GM12878 (cell line): ENCODE measurements around the gene CYB5RL. TPM values are rescaled to one million over a fixed set of nuclear protein-coding genes. Genes with fewer than 3 reads are reported as not detected.

Source experiments
- ATAC-seq: fragments of 200-7000 bp; cut with Tn5 transposase; 3 replicates; pipeline ENCODE4 v1.9.1; 2020; ENCODE audit warnings: mild to moderate bottlenecking, moderate library complexity
- BruUV-seq: library from RNA; stranded (reverse); fragments of 400-500 nt; replicated peaks from 2 replicates; lab custom pipeline; 2021; lab: Mats Ljungman, UMichigan
- CTCF ChIA-PET: fragments of 300-600 bp; sonication (Branson Sonifier 250); formaldehyde crosslinking; extraction: SDS; loops from one replicate; lab custom pipeline; 2021; ENCODE audit warnings: inconsistent platforms; lab: Yijun Ruan, JAX
- POLR2A ChIA-PET: fragments of 350-600 bp; formaldehyde crosslinking; extraction: SDS; loops from one replicate; lab custom pipeline; 2021; ENCODE audit warnings: inconsistent platforms; lab: Charles Lee
- RAD21 ChIA-PET: fragments of 300-600 bp; sonication (Branson Sonifier 250); formaldehyde crosslinking; loops from one replicate; lab custom pipeline; 2023; ENCODE audit warnings: antibody characterized with exemption; ENCODE audit not compliant: unreplicated experiment; lab: Charles Lee
- SMC1A ChIA-PET: fragments of 300-600 bp; sonication (Branson Sonifier 250); formaldehyde crosslinking; loops from one replicate; lab custom pipeline; 2023; ENCODE audit not compliant: unreplicated experiment, uncharacterized antibody; lab: Charles Lee
- DNase-seq: peaks from one replicate; pipeline ENCODE4 v3.0.0-alpha.2; 2011; ENCODE audit warnings: low read depth, low spot score
- FAIRE-seq: peaks from 3 replicates; lab custom pipeline; 2011; peaks lifted over from hg19 to GRCh38; lab: Jason Lieb, UNC
- H2AFZ ChIP-seq: 2 replicates; pipeline ENCODE4 v1.6.0; 2011; ENCODE audit warnings: low read depth, low read length, control low read depth; ENCODE audit not compliant: control insufficient read depth
- H3K27ac ChIP-seq: 2 replicates; pipeline ENCODE4 v1.5.1; 2011; ENCODE audit warnings: control low read depth; ENCODE audit not compliant: control insufficient read depth, insufficient read depth
- H3K27me3 ChIP-seq, 2 experiments: replicated peaks in 1 of 2; 2 replicates each; pipeline versions ENCODE4 v1.6.0 to v1.6.1; 2011; ENCODE audit warnings: low read length in 1 of 2; ENCODE audit not compliant: control insufficient read depth in 2 of 2, insufficient read depth in 2 of 2
- H3K36me3 ChIP-seq, 2 experiments: 2 replicates each; pipeline ENCODE4 v1.5.1; 2011; ENCODE audit warnings: low read length in 1 of 2; ENCODE audit not compliant: control insufficient read depth in 2 of 2, insufficient read depth in 2 of 2
- H3K4me1 ChIP-seq: 2 replicates; pipeline ENCODE4 v1.6.1; 2011; ENCODE audit warnings: mild to moderate bottlenecking, low read length, moderate library complexity, mixed read lengths; ENCODE audit not compliant: control insufficient read depth, insufficient read depth
- H3K4me2 ChIP-seq: 2 replicates; pipeline ENCODE4 v1.6.0; 2011; ENCODE audit warnings: control low read depth; ENCODE audit not compliant: control insufficient read depth, insufficient read depth
- H3K4me3 ChIP-seq: fragments of 200-600 bp; sonication (generic); 2 replicates; pipeline ENCODE4 v1.5.1; 2016
- H3K79me2 ChIP-seq: 2 replicates; pipeline ENCODE4 v1.6.0; 2011; ENCODE audit warnings: low read length; ENCODE audit not compliant: control insufficient read depth, insufficient read depth
- H3K9ac ChIP-seq: 2 replicates; pipeline ENCODE4 v1.8.0; 2011; ENCODE audit warnings: low read length, control low read depth, mixed read lengths; ENCODE audit not compliant: control insufficient read depth, insufficient read depth
- H3K9me3 ChIP-seq: replicated peaks from 3 replicates; pipeline ENCODE4 v1.5.1; 2011; ENCODE audit warnings: mild to moderate bottlenecking, low read length; ENCODE audit not compliant: control insufficient read depth, insufficient read depth
- H4K20me1 ChIP-seq: 2 replicates; pipeline ENCODE4 v1.6.0; 2011; ENCODE audit not compliant: control insufficient read depth, insufficient read depth
- BHLHE40 ChIP-seq, 2 experiments: fragments of 450-650 bp in 1 of 2; IDR thresholded peaks; 2 replicates each; pipeline ENCODE4 v1.6.1; 2011 to 2017; ENCODE audit warnings: low read depth in 2 of 2, borderline replicate concordance in 1 of 2, improper control_type of control experiment in 1 of 2, low read length in 1 of 2, mild to moderate bottlenecking in 1 of 2
- BMI1 ChIP-seq: fragments of 450-650 bp; IDR thresholded peaks from 2 replicates; pipeline ENCODE4 v1.6.1; 2016; ENCODE audit warnings: mild to moderate bottlenecking, moderate library complexity, borderline replicate concordance
- BRCA1 ChIP-seq: IDR thresholded peaks from 2 replicates; pipeline ENCODE4 v1.6.1; 2011; ENCODE audit warnings: low read depth, low read length, improper control_type of control experiment
- ESRRA ChIP-seq: IDR thresholded peaks from 2 replicates; pipeline ENCODE4 v1.6.1; 2012; ENCODE audit warnings: mild to moderate bottlenecking, low read length, improper control_type of control experiment
- FOXM1 ChIP-seq: IDR thresholded peaks from 2 replicates; pipeline ENCODE4 v1.6.1; 2012; ENCODE audit warnings: low read depth, mild to moderate bottlenecking, inconsistent platforms, low read length, moderate library complexity
- LARP7 ChIP-seq: fragments of 450-650 bp; IDR thresholded peaks from 2 replicates; pipeline ENCODE4 v1.6.1; 2017; ENCODE audit warnings: mild to moderate bottlenecking
- NFIC ChIP-seq: IDR thresholded peaks from 2 replicates; pipeline ENCODE4 v1.6.1; 2012; ENCODE audit warnings: low read depth, mild to moderate bottlenecking, inconsistent platforms, low read length, moderate library complexity
- NFYA ChIP-seq: IDR thresholded peaks from 2 replicates; pipeline ENCODE4 v1.6.1; 2011; ENCODE audit warnings: low read depth, mild to moderate bottlenecking, low read length, improper control_type of control experiment, borderline replicate concordance
- NR2C1 ChIP-seq: fragments of 450-650 bp; IDR thresholded peaks from 2 replicates; pipeline ENCODE4 v1.6.1; 2017; ENCODE audit warnings: antibody characterized with exemption, mild to moderate bottlenecking, moderate library complexity
- REST ChIP-seq: IDR thresholded peaks from 2 replicates; pipeline ENCODE4 v1.6.1; 2012; ENCODE audit warnings: mild to moderate bottlenecking, low read depth, low read length
- SMARCA5 ChIP-seq: fragments of 450-650 bp; IDR thresholded peaks from 2 replicates; pipeline ENCODE4 v1.6.1; 2017; ENCODE audit warnings: mild to moderate bottlenecking
- TCF12 ChIP-seq: IDR thresholded peaks from 2 replicates; pipeline ENCODE4 v1.6.1; 2011; ENCODE audit warnings: low read depth, mild to moderate bottlenecking, low read length
- WGBS: methylation state at CpG from one replicate; pipeline ENCODE4 v1.1.6; 2016; ENCODE audit warnings: low lambda C conversion rate; ENCODE audit not compliant: insufficient replicate concordance, insufficient coverage; ENCODE audit errors: missing lambda C conversion rate; 5-methylcytosine and 5-hydroxymethylcytosine counted together
- in situ Hi-C: fragments of 300-500 bp; cut with MboI; formaldehyde crosslinking; loops from 9 replicates; pipeline ENCODE4 v1.14.3; 2018; ENCODE audit warnings: mixed read lengths
- intact Hi-C: fragments of 100-400 bp; cut with micrococcal nuclease; formaldehyde crosslinking; loops from one replicate; pipeline ENCODE4 v1.14.2; 2022; ENCODE audit not compliant: unreplicated experiment
- polyA plus RNA-seq, 11 experiments: library from polyadenylated mRNA; depleted of rRNA in 4 of 11; unstranded in 6 of 11; stranded (reverse) in 5 of 11; fragments of >200 nt; fragmentation: Nextera tagmentation in 4 of 11; fragmentation: Illumina TruSeq in 1 of 11; extraction: Ambion mirVana in 4 of 11; extraction: Trizol in 1 of 11; gene quantifications; 1 replicate in 1 of 11; 2 replicates in 10 of 11; pipeline versions ENCODE4 v1.2.1 to v1.2.3, GENCODE V29; 2011 to 2016; ENCODE audit warnings: inconsistent platforms in 2 of 11, missing spikeins in 2 of 11, low read depth in 1 of 11
- total RNA-seq, 4 experiments: library from RNA; depleted of rRNA in 3 of 4; stranded (reverse); fragments of >200 nt in 3 of 4; fragmentation: Illumina TruSeq in 1 of 4; extraction: Trizol in 1 of 4; gene quantifications; 2 replicates each; pipeline versions ENCODE4 v1.2.1 to v1.2.3, GENCODE V29; 2013 to 2021

CYB5RL gene
- total and polyA plus RNA-seq, 10 of the 15 experiments (the other 5 are each of a cell fraction or from before 2014, with no cell fraction given): 3.1 to 8.7 (median 7.2) TPM

- no peak for TF ChIP-seq BMI1
- TF ChIP-seq REST: no peak
- TF ChIP-seq NFIC: no peak
- no peak for TF ChIP-seq FOXM1
- no peak for TF ChIP-seq BHLHE40 (IDR thresholded peaks at IDR 0.05; ENCODE audit: borderline replicate concordance in 1 of 2, low read depth in 2 of 2, low read length in 1 of 2)
- TF ChIP-seq NR2C1: no peak
- TF ChIP-seq ESRRA: no peak
Measured at GRCh38 chr1:54157401-54157800, 42.4 kb downstream of the CYB5RL start (continued).

- WGBS: 37% methylated on average over 7 of the region's 7 CpGs
- no peak for FAIRE-seq
- H3K79me2 ChIP-seq: no peaks in the 10 kb centered on the region
- H3K4me1 ChIP-seq: no peaks in the 10 kb centered on the region
- no peak overlapping the region for H3K4me2 ChIP-seq
- no peak overlapping the region for H3K27ac ChIP-seq
- ChIA-PET CTCF (no interaction called here), SMC1A (interaction anchor here (0.5 kb wide), 1 partner anchor 330 kb away, joined by 3 read pairs; no protein-coding TSS in a partner anchor), POLR2A (no interaction called here)
- no peaks in the 10 kb centered on the region for H3K9me3 ChIP-seq
- H3K36me3 ChIP-seq: no peaks in the 10 kb centered on the region
- intact Hi-C loops: no loop called here
- no TSS peak for BruUV-seq
- H3K27me3 ChIP-seq: no peaks in the 10 kb centered on the region
- no peak overlapping the region for H3K4me3 ChIP-seq
- in situ Hi-C loops: no loop called here
- H3K9ac ChIP-seq: no peak overlapping the region
- no peak for ATAC-seq
- no peak for TF ChIP-seq SMARCA5
- TF ChIP-seq TCF12: no peak
- TF ChIP-seq NFYA: no peak
- TF ChIP-seq BRCA1: no peak
- no peak for TF ChIP-seq LARP7
- TF ChIP-seq, all 136 proteins: peak for 0
- no peak overlapping the region for H2AFZ ChIP-seq
- H4K20me1 ChIP-seq: no peaks in the 10 kb centered on the region
- DNase-seq: no peak
- RAD21 ChIA-PET: no interaction called here
Measured at GRCh38 chr1:54156986-54157385, 42.8 kb downstream of the CYB5RL start.
